ENCODE results near the gene PDE4D.

DNA sequence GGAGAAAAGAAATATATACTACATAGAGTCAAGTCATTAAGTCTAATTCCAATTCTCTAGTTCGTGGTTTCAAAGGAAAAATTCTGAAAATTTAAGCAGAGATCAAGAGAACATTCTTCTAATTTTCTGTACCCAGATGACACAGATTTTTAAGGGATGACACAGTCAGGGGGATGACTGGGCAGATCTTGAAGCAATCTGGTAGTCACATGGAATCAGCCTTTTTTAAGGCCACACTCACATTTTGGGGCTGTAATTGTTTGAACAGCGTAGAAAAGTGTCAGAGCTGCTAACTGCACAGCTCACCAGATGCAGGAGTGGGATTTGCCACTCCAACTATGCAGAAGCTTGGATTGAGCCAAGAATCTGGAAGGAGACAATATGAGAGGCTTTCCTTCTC is 20.4 kb downstream of the PDE4D start:
- TF ChIP-seq, protein P1, sequence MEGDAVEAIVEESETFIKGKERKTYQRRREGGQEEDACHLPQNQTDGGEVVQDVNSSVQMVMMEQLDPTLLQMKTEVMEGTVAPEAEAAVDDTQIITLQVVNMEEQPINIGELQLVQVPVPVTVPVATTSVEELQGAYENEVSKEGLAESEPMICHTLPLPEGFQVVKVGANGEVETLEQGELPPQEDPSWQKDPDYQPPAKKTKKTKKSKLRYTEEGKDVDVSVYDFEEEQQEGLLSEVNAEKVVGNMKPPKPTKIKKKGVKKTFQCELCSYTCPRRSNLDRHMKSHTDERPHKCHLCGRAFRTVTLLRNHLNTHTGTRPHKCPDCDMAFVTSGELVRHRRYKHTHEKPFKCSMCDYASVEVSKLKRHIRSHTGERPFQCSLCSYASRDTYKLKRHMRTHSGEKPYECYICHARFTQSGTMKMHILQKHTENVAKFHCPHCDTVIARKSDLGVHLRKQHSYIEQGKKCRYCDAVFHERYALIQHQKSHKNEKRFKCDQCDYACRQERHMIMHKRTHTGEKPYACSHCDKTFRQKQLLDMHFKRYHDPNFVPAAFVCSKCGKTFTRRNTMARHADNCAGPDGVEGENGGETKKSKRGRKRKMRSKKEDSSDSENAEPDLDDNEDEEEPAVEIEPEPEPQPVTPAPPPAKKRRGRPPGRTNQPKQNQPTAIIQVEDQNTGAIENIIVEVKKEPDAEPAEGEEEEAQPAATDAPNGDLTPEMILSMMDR (IDR thresholded peaks at IDR 0.05; ENCODE audit: low read length) = no peak
- TF ChIP-seq EZH2phosphoT487 (IDR thresholded peaks at IDR 0.05; ENCODE audit: low read length) (no peak), EZH2 (optimal IDR thresholded peaks at IDR 0.05; ENCODE audit: low read depth, low read length) (no peak)

Measured in MM.1S (cell line).